ENCODE measurements around the gene CYP2S1.

- TF ChIP-seq CTCF (IDR thresholded peaks at IDR 0.05; ENCODE audit: insufficient read depth, low read length) (no peak), REST (IDR thresholded peaks at IDR 0.05; ENCODE audit: insufficient replicate concordance, low read depth) (no peak)
Measured at GRCh38 chr19:41198559-41198958, 5.5 kb downstream of the CYP2S1 start.
